ENCODE data around the gene PMVK. TPM values are rescaled to one million over a fixed set of nuclear protein-coding genes. Genes with fewer than 3 reads are reported as not detected.

The PMVK gene
- total and polyA plus RNA-seq, 2 of the 4 experiments (the other 2 are of a cell fraction) = 9.0 to 28.1 TPM

- TF ChIP-seq MAFK (IDR thresholded peaks at IDR 0.05; ENCODE audit: low read depth, low read length) (no peak), BHLHE40 (IDR thresholded peaks at IDR 0.05; ENCODE audit: low read depth, low read length) (no peak), NFE2L2 (IDR thresholded peaks at IDR 0.05; ENCODE audit: low read depth, low read length) (no peak), RAD21 (IDR thresholded peaks at IDR 0.05; ENCODE audit: low read length) (no peak), RFX5 (IDR thresholded peaks at IDR 0.05; ENCODE audit: low read depth, low read length) (no peak)
- Histone ChIP-seq H3K4ac (ENCODE audit: low read depth, low read length) (no peak overlapping the region), H3K79me1 (ENCODE audit: low read depth in 1 of 2, low read length in 2 of 2) (peaks cover 18 to 61% of the 10 kb centered on the region in 2 experiments; a peak in 3 of 4 replicates), H2BK120ac (ENCODE audit: low read depth, low read length) (no peak overlapping the region), H4K20me1 (ENCODE audit: insufficient read depth, low read length) (peaks cover 15% of the 10 kb centered on the region), H3K36me3 (ENCODE audit: control insufficient read depth, insufficient read depth, low read length) (peaks cover 17% of the 10 kb centered on the region), H3K23ac (ENCODE audit: low read depth, low read length) (no peak overlapping the region), H3K27me3 (ENCODE audit: control insufficient read depth, insufficient read depth, low read length) (no peaks in the 10 kb centered on the region), H3K27ac (ENCODE audit: insufficient read depth, low read length) (no peak overlapping the region), H3K4me3 (ENCODE audit: insufficient read depth, low read depth, low read length) (no peak overlapping the region), H3K9me3 (ENCODE audit: control insufficient read depth, insufficient read depth, low read length) (no peaks in the 10 kb centered on the region), H2BK5ac (ENCODE audit: low read depth, low read length, poor library complexity, severe bottlenecking) (no peak overlapping the region), H3K18ac (ENCODE audit: low read depth, low read length) (no peak overlapping the region), H2AFZ (replicated peaks; ENCODE audit: low read length, poor library complexity) (no peak overlapping the region), H2BK15ac (ENCODE audit: low read depth, low read length) (no peak overlapping the region), H4K5ac (ENCODE audit: low read depth, low read length) (no peak overlapping the region), H3K9ac (ENCODE audit: low read depth, low read length) (no peak overlapping the region), H2BK20ac (ENCODE audit: low read depth, low read length) (no peak overlapping the region), H4K91ac (ENCODE audit: insufficient read depth, low read depth, low read length) (no peak overlapping the region), H3K9me1 (ENCODE audit: insufficient read depth, low read length) (peaks cover 9% of the 10 kb centered on the region), H2AK9ac (replicated peaks; ENCODE audit: low read depth, low read length, poor library complexity) (no peak overlapping the region), H3K4me2 (ENCODE audit: low read depth, low read length) (no peak overlapping the region), H2AK5ac (ENCODE audit: low read depth, low read length) (no peak overlapping the region), H3K56ac (ENCODE audit: extremely low read depth, insufficient read depth, low read length) (no peak overlapping the region), H4K8ac (ENCODE audit: low read depth in 2 of 2, low read length in 2 of 2) (no peak overlapping the region), H3K4me1 (ENCODE audit: control insufficient read depth, insufficient read depth, low read length) (peaks cover 18% of the 10 kb centered on the region), H3K14ac (replicated peaks; ENCODE audit: low read depth, low read length) (no peak overlapping the region)
- dilution Hi-C loops (cut with HindIII; ENCODE audit: low sequenced_read_pairs, unreplicated experiment) = no loop called here
- ChIA-PET CTCF (no interaction called here), POLR2A (ENCODE audit: unreplicated experiment) (no interaction called here)
- in situ Hi-C loops (cut with MboI; ENCODE audit: low sequenced_read_pairs) = loop anchor here (10.0 kb wide), 1 partner anchor 97 kb away; the partner anchor contains the start of gene ADAM15
- DNase-seq = no peak
- no peak for ATAC-seq (ENCODE audit: low read depth)
- no TSS peak for BruUV-seq (replicated peaks)
- intact Hi-C loops (cut with micrococcal nuclease) = loop anchor here (5.0 kb wide), 1 partner anchor 104 kb away; the partner anchor contains the start of gene EFNA4
- no CpG with 5 or more reads among the region's 2 CpGs for WGBS, 2 experiments (ENCODE audit: extremely low coverage in 2 of 2, insufficient read length in 1 of 2)
Measured at GRCh38 chr1:154958036-154958435, 21.5 kb upstream of the PMVK start.

Data from IMR-90 (cell line).